ENCODE results near the gene COPE. TPM values are rescaled to one million over a fixed set of nuclear protein-coding genes. Genes with fewer than 3 reads are reported as not detected.

Gene COPE
- total and polyA plus RNA-seq, 2 of the 8 experiments (the other 6 are each of a cell fraction or from before 2014, with no cell fraction given), result 178 to 356 TPM

DNA sequence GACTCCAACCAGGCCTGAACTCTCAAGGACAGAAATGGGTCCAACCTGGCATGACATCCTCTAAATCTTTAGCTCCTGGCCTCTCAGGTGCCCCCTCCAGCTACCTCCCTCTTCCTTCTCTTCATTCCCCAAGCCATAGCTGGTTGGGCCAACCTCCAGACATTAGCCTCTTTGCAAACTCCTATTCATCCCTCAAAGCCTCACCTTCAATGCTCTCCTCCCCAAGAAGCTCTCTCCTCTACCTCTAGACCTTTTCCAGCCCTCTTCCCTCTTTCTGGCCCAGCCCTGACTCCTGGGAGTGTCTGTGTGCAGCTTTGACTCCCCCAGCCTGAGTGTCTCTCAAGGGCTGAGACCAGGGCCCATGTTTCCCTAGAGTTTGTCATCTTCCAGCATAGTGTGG, 27.1 kb upstream of the COPE start:
- Histone ChIP-seq H2AK5ac (ENCODE audit: low read depth, low read length) (no peak overlapping the region), H2BK5ac (ENCODE audit: low read depth, low read length) (no peak overlapping the region), H3K18ac (ENCODE audit: extremely low read depth, low read length) (no peak overlapping the region), H3K79me2 (ENCODE audit: control insufficient read depth in 1 of 2, insufficient read depth in 2 of 2, low read length in 2 of 2) (no peaks in the 10 kb centered on the region; a peak in 1 of 4 replicates), H2BK12ac (ENCODE audit: low read depth, low read length) (no peak overlapping the region), H3K27ac (ENCODE audit: low read depth, low read length) (no peak overlapping the region), H3K9ac (replicated peaks in 1 of 4; ENCODE audit: extremely low read depth in 1 of 4, low read depth in 3 of 4, low read length in 3 of 4) (no peak overlapping the region), H4K91ac (replicated peaks; ENCODE audit: insufficient read length, low read length) (no peak overlapping the region), H3K4ac (replicated peaks; ENCODE audit: insufficient read length, low read depth, low read length) (no peak overlapping the region), H3K79me1 (ENCODE audit: low read depth, low read length) (no peaks in the 10 kb centered on the region), H3K36me3 (ENCODE audit: control insufficient read depth in 2 of 4, insufficient read depth in 4 of 4, low read length in 3 of 4) (0 out of 8 replicates have a peak, but pooled peaks cover 0 to 5% (median 0%) of the 10 kb centered on the region in 4 experiments), H3K4me1 (replicated peaks in 1 of 4; ENCODE audit: control insufficient read depth in 3 of 4, insufficient read depth in 4 of 4, low read length in 3 of 4) (peaks cover 0 to 7% (median 6%) of the 10 kb centered on the region in 4 experiments; a peak in 6 of 7 replicates), H3K23me2 (ENCODE audit: low read depth, low read length) (peaks cover 7% of the 10 kb centered on the region; the same call in 1 of the 2 replicates), H4K8ac (ENCODE audit: extremely low read depth, insufficient read depth, low read length) (no peak overlapping the region), H2AFZ (ENCODE audit: low read length) (no peak overlapping the region), H2BK120ac (replicated peaks; ENCODE audit: low read depth, low read length) (no peak overlapping the region), H3K27me3 (replicated peaks in 1 of 4; ENCODE audit: control insufficient read depth in 3 of 4, extremely low read depth in 1 of 4, insufficient read depth in 3 of 4, low read length in 3 of 4) (no peaks in the 10 kb centered on the region), H3K14ac (ENCODE audit: insufficient read length) (no peak overlapping the region), H3K4me3 (ENCODE audit: extremely low read depth in 1 of 4, insufficient read depth in 2 of 4, low read depth in 3 of 4, low read length in 4 of 4) (no peak overlapping the region), H3K23ac (ENCODE audit: insufficient read length) (no peak overlapping the region), H2BK15ac (ENCODE audit: low read length) (no peak overlapping the region), H3K56ac (replicated peaks; ENCODE audit: insufficient read length, low read depth, low read length) (no peak overlapping the region), H4K20me1 (replicated peaks in 1 of 2; ENCODE audit: control insufficient read depth in 1 of 2, insufficient read depth in 2 of 2, low read length in 2 of 2) (peaks cover 1 to 2% of the 10 kb centered on the region in 2 experiments), H3K9me3 (ENCODE audit: insufficient read depth in 2 of 2, low read depth in 1 of 2, low read length in 1 of 2) (no peaks in the 10 kb centered on the region), H2BK20ac (ENCODE audit: low read length) (no peak overlapping the region), H4K5ac (ENCODE audit: insufficient read length, low read depth, low read length) (no peak overlapping the region), H3K4me2 (ENCODE audit: insufficient read depth in 1 of 2, low read depth in 2 of 2, low read length in 2 of 2) (no peak overlapping the region)
- CTCF ChIA-PET (ENCODE audit: partially characterized antibody), result interaction anchor here (0.8 kb wide), 1 partner anchor 12 kb away, joined by 3 read pairs; no protein-coding TSS in a partner anchor
- FAIRE-seq (no peak), DNase-seq (ENCODE audit: low read depth in 1 of 2, low spot score in 2 of 2) (no peak)
- POLR2A ChIA-PET (ENCODE audit: partially characterized antibody), result interaction anchor here (0.6 kb wide), 2 partner anchors 10 to 20 kb away, joined by 3 read pairs; no protein-coding TSS in a partner anchor
- no peak for TF ChIP-seq HDAC2 (IDR thresholded peaks at IDR 0.05; ENCODE audit: borderline replicate concordance in 1 of 2, low read depth in 2 of 2, low read length in 2 of 2)
- no peak for TF ChIP-seq TEAD4 (IDR thresholded peaks at IDR 0.05; ENCODE audit: low read depth, low read length)
- no peak for TF ChIP-seq KDM5A (IDR thresholded peaks at IDR 0.05; ENCODE audit: low read length)
- TF ChIP-seq KDM1A (IDR thresholded peaks at IDR 0.05; ENCODE audit: borderline replicate concordance, low read length), result no peak
- TF ChIP-seq SP2 (IDR thresholded peaks at IDR 0.05; ENCODE audit: low read length), result no peak
- TF ChIP-seq NRF1 (IDR thresholded peaks at IDR 0.05; ENCODE audit: low read depth, low read length), result no peak
- no peak for TF ChIP-seq POLR2AphosphoS5 (IDR thresholded peaks at IDR 0.05; ENCODE audit: low read depth, low read length)
- TF ChIP-seq SUZ12 (IDR thresholded peaks at IDR 0.05; ENCODE audit: low read length), result no peak
- TF ChIP-seq POLR2A (IDR thresholded peaks at IDR 0.05; ENCODE audit: control extremely low read depth in 1 of 2, low read depth in 2 of 2, low read length in 2 of 2), result no peak
- no peak for TF ChIP-seq CTBP2 (IDR thresholded peaks at IDR 0.05; ENCODE audit: borderline replicate concordance, insufficient read depth, insufficient read length, low read length)
- TF ChIP-seq BCL11A (IDR thresholded peaks at IDR 0.05; ENCODE audit: low read depth in 2 of 2, low read length in 2 of 2), result no peak
- TF ChIP-seq CREB1 (IDR thresholded peaks at IDR 0.05), result no peak
- no peak for TF ChIP-seq NANOG (IDR thresholded peaks at IDR 0.05; ENCODE audit: insufficient read depth, low read depth, low read length, poor library complexity, severe bottlenecking)
- no peak for TF ChIP-seq RXRA (IDR thresholded peaks at IDR 0.05; ENCODE audit: insufficient read depth, low read depth, low read length)
- TF ChIP-seq EZH2 (IDR thresholded peaks at IDR 0.05; ENCODE audit: low read depth, low read length, severe bottlenecking), result no peak
- TF ChIP-seq RBBP5 (IDR thresholded peaks at IDR 0.05; ENCODE audit: borderline replicate concordance, low read depth, low read length), result no peak
